Fibroblast of skin of back (primary cell): ENCODE measurements around the gene NME7.
"Not testable (repeated sequence)": the region's sequence is repeated elsewhere in the genome, so short reads cannot be mapped to it uniquely, and the experiment has no call there.

Source experiments
- DNase-seq: peaks from one replicate; pipeline ENCODE4 v3.0.0-alpha.2; 2013

Gene NME7

DNA sequence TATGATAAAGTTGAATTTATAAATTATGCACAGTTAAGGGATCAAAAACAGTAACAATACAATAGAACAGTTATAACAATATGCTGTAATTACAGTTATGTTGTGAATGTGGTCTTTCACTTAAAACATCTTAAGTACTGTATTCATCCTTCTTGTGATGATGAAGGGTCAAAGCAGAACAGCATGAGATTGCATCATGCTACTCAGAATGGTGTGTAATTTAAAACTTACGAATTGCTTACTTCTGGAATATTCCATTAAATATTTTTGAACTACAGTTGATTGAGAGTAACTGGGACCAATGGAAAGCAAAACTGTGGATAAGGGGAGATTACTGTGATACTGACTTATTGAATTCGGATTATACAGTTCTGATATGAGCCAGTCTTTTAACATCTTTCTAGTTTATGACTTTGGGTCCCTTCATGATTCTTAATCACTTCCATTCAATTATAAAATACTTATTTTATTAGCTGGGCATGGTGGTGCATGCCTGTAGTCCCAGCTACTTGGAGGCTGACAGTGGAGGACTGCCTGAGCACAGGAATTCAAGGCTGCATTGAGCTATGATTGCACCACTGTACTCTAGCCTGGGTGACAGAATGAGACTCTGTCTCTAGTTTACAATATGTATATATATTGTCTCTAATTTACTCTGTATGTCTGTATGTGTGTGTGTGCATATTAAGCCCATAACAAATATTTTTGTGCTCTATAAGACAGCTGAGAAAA is 217.9 kb downstream of the NME7 start:
- DNase-seq = no peak

DNA sequence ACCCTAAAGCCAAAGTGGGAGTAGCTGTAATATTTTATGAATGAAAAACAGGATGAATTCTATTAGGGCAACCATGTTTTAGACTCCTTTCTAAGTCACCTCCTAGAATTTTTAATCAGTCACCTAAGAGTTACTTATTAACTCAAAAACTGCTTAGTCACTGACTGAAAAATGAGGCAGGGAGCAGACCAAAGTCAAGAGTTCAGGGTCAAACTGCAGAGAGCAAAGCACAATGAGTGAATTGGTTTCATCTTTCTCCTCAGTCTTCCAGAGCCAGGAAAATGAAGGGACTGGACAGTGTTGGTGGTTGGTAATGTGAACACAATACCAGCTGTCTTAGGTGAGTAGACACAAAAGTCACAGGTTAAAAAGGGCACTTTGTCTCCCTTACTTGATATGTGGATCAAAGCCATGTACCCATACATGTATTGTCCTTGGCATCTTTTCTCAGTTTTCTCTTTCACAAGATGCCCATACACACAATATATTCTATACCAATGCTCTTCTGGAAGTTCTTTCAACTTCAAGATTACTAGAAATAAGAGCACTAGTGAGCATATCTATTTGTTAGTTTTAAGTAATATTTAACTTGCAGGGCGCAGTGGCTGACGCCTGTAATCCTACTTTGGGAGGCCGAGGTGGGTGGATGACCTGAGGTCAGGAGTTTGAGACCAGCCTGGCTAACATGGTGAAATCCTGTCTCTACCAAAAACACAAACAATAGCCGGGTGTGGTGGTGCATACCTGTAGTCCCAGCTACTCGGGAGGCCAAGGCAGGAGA is 218.9 kb downstream of the NME7 start:
- no peak for DNase-seq

GRCh38 chr1:169146576-169147214 is 220.9 kb downstream of the NME7 start:
- DNase-seq = no peak

GRCh38 chr1:169144941-169145626 is 222.5 kb downstream of the NME7 start:
- DNase-seq = no peak

DNA sequence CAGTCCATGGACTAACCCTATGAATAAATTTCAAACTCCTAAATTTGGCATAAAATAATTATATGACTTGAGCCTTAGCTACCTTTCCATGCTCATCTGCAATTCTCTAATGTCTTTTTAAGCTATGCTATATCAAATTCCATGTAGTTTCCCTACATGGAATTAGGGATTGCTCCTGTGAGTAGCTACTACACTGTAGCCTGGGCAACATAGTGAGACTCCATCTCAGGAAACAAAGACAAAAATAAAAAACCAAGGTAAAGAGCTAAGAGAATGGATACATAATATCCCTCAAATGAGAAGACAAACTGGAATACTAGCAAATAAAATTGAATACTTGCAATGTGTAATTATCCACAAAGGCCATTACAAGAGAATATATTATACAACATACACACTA is 223.6 kb downstream of the NME7 start:
- no peak for DNase-seq

GRCh38 chr1:169143346-169143745 is 224.3 kb downstream of the NME7 start:
- DNase-seq = no peak

- DNase-seq = no peak
Measured at GRCh38 chr1:169142129-169142528, 225.5 kb downstream of the NME7 start.

GRCh38 chr1:169141356-169141755 is 226.2 kb downstream of the NME7 start:
- DNase-seq = peak; percentile 74

- DNase-seq = no peak
Measured at GRCh38 chr1:169138866-169139670, 228.5 kb downstream of the NME7 start.

GRCh38 chr1:169137357-169137756 is 230.2 kb downstream of the NME7 start:
- no peak for DNase-seq

DNA sequence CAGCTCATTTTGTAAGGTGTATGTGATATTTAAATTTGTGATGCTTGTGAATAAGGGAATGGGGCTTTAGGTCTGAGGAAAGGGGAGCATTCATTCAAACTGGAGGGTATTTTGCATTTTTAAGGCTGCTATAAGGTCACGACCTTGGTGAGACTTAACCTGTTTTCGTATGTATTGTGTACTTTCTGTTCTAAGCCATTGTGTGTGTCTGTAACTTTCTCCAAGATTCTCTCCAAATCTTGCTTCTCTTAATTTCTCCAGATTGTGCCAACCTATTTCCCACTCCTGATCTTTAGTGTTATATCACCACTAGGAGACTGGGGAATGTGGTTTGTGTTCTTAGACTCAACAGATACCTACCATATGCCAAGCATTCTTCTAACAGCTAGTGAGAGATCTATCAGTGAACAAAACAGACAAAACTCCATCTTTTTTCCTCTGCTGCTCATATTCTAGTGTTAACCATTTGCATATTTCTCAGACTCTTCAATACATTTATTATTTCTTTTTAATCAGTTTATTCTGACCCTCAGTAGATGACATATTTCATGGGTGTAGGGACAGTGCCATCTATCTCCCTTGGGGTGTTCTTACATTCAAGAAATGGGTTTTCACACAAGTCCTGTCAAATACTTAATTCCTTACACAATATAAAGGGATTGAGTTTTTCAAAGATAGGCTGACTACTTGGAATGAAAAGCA is 233.6 kb downstream of the NME7 start:
- DNase-seq = no peak

- no peak for DNase-seq
Measured at GRCh38 chr1:169133228-169133576, 234.4 kb downstream of the NME7 start.

GRCh38 chr1:169132512-169133227 is 234.9 kb downstream of the NME7 start:
- no peak for DNase-seq

DNA sequence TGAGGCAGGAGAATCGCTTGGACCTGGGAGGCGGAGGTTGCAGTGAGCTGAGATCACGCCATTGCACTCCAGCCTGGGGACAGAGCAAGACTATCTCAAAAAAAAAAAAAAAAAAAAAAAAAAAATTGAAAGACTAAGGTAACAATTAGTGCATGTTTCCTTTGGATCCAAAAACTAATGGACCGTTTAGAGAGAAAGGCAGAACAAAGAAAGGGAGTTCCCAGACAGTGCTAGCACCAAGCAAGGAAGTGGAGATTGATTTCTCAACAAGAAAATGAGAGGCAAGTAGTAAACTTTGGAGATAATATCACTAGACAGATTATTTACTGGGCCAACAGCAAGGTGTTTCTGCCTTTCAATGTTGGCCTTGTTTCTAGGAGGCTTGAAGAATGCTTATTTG is 236.9 kb downstream of the NME7 start:
- DNase-seq = no peak

DNA sequence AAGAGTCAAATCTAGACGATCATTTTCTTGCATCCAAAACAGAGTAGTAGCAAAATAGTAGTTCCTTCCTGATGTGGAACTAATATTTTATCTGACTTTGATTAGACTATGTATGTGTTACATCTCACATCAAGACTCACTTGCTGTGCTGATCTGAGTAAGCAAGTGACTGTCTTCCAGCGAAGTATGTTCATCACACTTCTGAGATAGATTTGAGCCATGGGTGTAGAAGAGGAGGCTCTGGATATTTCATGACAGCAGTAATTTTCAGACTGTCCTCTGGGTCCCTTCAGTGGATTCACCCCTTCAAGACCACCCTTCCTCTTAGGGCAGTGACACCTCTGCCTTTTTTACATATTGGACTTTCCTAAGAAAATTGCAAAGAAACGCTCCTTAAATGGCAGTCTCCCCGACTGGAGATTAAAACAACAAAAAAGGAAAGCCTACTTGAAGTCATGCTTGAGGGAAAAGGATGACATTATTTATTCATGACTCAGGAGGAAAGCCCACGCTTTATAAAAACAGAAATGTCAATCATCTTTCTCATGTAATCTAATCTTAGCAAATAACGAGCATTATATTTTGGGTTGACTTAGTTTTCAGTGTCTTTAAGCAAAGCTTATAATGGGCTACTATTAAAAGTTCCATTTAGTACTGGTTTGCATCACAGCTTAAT is 238.3 kb downstream of the NME7 start:
- DNase-seq = no peak

GRCh38 chr1:169128562-169128961 is 239.0 kb downstream of the NME7 start:
- no peak for DNase-seq

- no peak for DNase-seq
Measured at GRCh38 chr1:169127305-169127704, 240.3 kb downstream of the NME7 start.

- no peak for DNase-seq
Measured at GRCh38 chr1:169126335-169126734, 241.3 kb downstream of the NME7 start.

- DNase-seq = not testable (repeated sequence)
Measured at GRCh38 chr1:169125597-169125996, 242.0 kb downstream of the NME7 start.

- DNase-seq = no peak
Measured at GRCh38 chr1:169124459-169124858, 243.1 kb downstream of the NME7 start.
